ENCODE measurements around the gene HERC4.
"Not testable (repeated sequence)": the region's sequence is repeated elsewhere in the genome, so short reads cannot be mapped to it uniquely, and the experiment has no call there.

Gene HERC4

GRCh38 chr10:68088740-68089139 lies 13.7 kb upstream of the HERC4 start:
- no peak for DNase-seq (ENCODE audit: low spot score)

GRCh38 chr10:68087685-68088401 lies 12.8 kb upstream of the HERC4 start:
- DNase-seq (ENCODE audit: low spot score): no peak

- DNase-seq (ENCODE audit: low spot score): no peak
Measured at GRCh38 chr10:68086910-68087684, 12.0 kb upstream of the HERC4 start.

- no peak for DNase-seq (ENCODE audit: low spot score)
Measured at GRCh38 chr10:68086011-68086410, 10.9 kb upstream of the HERC4 start.

- no peak for DNase-seq (ENCODE audit: low spot score)
Measured at GRCh38 chr10:68084469-68084868, 9.4 kb upstream of the HERC4 start.

- DNase-seq (ENCODE audit: low spot score): no peak
Measured at GRCh38 chr10:68083953-68084352, 8.9 kb upstream of the HERC4 start.

GRCh38 chr10:68082872-68083271 lies 7.8 kb upstream of the HERC4 start:
- DNase-seq (ENCODE audit: low spot score): no peak

GRCh38 chr10:68081916-68082315 lies 6.8 kb upstream of the HERC4 start:
- no peak for DNase-seq (ENCODE audit: low spot score)

GRCh38 chr10:68080853-68081431 lies 5.9 kb upstream of the HERC4 start:
- no peak for DNase-seq (ENCODE audit: low spot score)

GRCh38 chr10:68079434-68079833 lies 4.4 kb upstream of the HERC4 start:
- no peak for DNase-seq (ENCODE audit: low spot score)

GRCh38 chr10:68077026-68077425 lies 1.9 kb upstream of the HERC4 start:
- DNase-seq (ENCODE audit: low spot score): no peak

GRCh38 chr10:68076081-68076480 lies 998 bp upstream of the HERC4 start:
- not testable (repeated sequence) for DNase-seq (ENCODE audit: low spot score)

GRCh38 chr10:68075550-68076004 lies 494 bp upstream of the HERC4 start:
- no peak for DNase-seq (ENCODE audit: low spot score)

- DNase-seq (ENCODE audit: low spot score): no peak
Measured at GRCh38 chr10:68074031-68074774, 880 bp downstream of the HERC4 start.

- DNase-seq (ENCODE audit: low spot score): no peak
Measured at GRCh38 chr10:68073631-68074030, 1.5 kb downstream of the HERC4 start.

- no peak for DNase-seq (ENCODE audit: low spot score)
Measured at GRCh38 chr10:68067508-68067907, 7.6 kb downstream of the HERC4 start.

GRCh38 chr10:68067029-68067428 lies 8.1 kb downstream of the HERC4 start:
- no peak for DNase-seq (ENCODE audit: low spot score)

GRCh38 chr10:68053553-68053952 lies 21.5 kb downstream of the HERC4 start:
- no peak for DNase-seq (ENCODE audit: low spot score)

GRCh38 chr10:68052463-68052862 lies 22.6 kb downstream of the HERC4 start:
- no peak for DNase-seq (ENCODE audit: low spot score)

- DNase-seq (ENCODE audit: low spot score): no peak
Measured at GRCh38 chr10:68049289-68050078, 25.6 kb downstream of the HERC4 start.

GRCh38 chr10:68047554-68048327 lies 27.3 kb downstream of the HERC4 start:
- no peak for DNase-seq (ENCODE audit: low spot score)

Data from putamen (tissue), 1 donor.